ENCODE measurements around the gene ZNF532. TPM values are rescaled to one million over a fixed set of nuclear protein-coding genes. Genes with fewer than 3 reads are reported as not detected.
"Not testable (repeated sequence)": the region's sequence is repeated elsewhere in the genome, so short reads cannot be mapped to it uniquely, and the experiment has no call there.

ZNF532 gene
- total and polyA plus RNA-seq, 3 experiments from 2014 or later: 0.70 to 6.3 (median 6.1) TPM

DNA sequence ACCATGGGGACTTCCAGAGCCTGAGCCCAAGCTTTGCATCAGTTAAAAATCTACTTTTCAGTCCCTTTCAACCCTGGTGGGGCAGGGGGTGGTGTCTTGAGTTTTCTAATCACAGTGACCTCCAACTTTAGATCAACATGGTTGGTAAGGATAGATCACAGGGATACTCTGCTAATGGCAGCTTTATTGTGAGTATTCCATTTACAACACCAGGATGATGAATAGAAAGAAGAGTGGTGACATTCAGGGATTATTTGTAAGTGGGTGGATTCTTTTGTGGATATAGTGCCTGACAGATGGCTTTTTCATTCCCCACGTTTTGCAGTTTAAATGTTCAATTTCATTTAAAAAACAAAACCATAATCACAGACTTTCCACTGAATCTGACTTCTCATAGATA, 51.3 kb downstream of the ZNF532 start:
- peaks cover 0 to 15% (median 3%) of the 10 kb centered on the region in 3 donors for H3K4me1 Mint-ChIP-seq
- Histone ChIP-seq H3K4me3 (ENCODE audit: low read length) (no peak overlapping the region), H3K9me3 (ENCODE audit: low read length) (no peaks in the 10 kb centered on the region), H3K27me3 (ENCODE audit: insufficient read depth, low read length, poor library complexity, severe bottlenecking) (no peaks in the 10 kb centered on the region), H3K4me1 (ENCODE audit: insufficient read depth, low read length) (no peaks in the 10 kb centered on the region), H3K27ac (ENCODE audit: low read depth, low read length) (no peak overlapping the region), H3K36me3 (ENCODE audit: insufficient read depth, low read length) (no peaks in the 10 kb centered on the region)
- peaks cover 0 to 14% (median 0%) of the 10 kb centered on the region in 3 donors for H3K36me3 Mint-ChIP-seq
- CTCF ChIA-PET: no interaction called here
- POLR2A ChIA-PET: no interaction called here
- H3K9me3 Mint-ChIP-seq: no peaks in the 10 kb centered on the region
- H3K4me3 Mint-ChIP-seq: no peak overlapping the region
- no peak overlapping the region for H3K27ac Mint-ChIP-seq
- no peak for DNase-seq
- H3K27me3 Mint-ChIP-seq: peaks cover 9 to 13% of the 10 kb centered on the region in 2 donors

DNA sequence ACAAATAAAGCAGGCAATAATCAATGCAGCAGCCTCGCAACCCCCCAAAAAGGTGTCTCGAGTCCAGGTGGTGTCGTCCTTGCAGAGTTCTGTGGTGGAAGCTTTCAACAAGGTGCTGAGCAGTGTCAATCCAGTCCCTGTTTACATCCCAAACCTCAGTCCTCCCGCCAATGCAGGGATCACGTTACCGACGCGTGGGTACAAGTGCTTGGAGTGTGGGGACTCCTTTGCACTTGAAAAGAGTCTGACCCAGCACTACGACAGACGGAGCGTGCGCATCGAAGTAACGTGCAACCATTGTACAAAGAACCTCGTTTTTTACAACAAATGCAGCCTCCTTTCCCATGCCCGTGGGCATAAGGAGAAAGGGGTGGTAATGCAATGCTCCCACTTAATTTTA, 55.3 kb downstream of the ZNF532 start:
- POLR2A ChIA-PET; H3K36me3 ChIP-seq (ENCODE audit: insufficient read depth, low read length); H3K4me3 ChIP-seq (ENCODE audit: low read length); CTCF ChIA-PET; H3K4me3 Mint-ChIP-seq; DNase-seq; H3K4me1 Mint-ChIP-seq; H3K9me3 ChIP-seq (ENCODE audit: low read length); H3K9me3 Mint-ChIP-seq; H3K27me3 ChIP-seq (ENCODE audit: insufficient read depth, low read length, poor library complexity, severe bottlenecking); H3K4me1 ChIP-seq (ENCODE audit: insufficient read depth, low read length); H3K27ac Mint-ChIP-seq; H3K27ac ChIP-seq (ENCODE audit: low read depth, low read length): not testable (repeated sequence)
- Mint-ChIP-seq H3K27me3 (peaks cover 6 to 14% of the 10 kb centered on the region in 2 donors), H3K36me3 (peaks cover 0 to 15% (median 0%) of the 10 kb centered on the region in 3 donors)

DNA sequence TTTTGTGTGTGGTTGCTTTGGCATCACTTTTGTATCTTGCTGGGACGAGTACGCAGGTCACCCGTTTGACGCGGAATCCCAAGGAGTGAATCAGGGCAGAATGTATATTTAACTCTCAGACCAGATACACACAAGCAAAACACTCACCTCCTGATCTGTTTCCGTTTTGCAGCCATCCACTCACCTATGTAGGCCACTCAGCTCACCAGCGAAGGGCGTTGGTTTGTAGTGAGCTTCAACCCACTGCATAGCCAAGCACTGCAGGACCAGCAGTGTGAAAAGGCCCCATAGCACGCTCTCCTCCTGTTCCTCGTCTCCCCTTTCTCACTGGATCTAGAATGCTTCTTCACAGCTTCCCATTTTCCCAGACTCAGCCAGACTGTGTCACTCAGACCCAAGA, 58.3 kb downstream of the ZNF532 start:
- Mint-ChIP-seq H3K36me3 (peaks cover 0 to 9% (median 1%) of the 10 kb centered on the region in 3 donors), H3K9me3 (peaks cover 0 to 8% (median 2%) of the 10 kb centered on the region in 5 donors), H3K27me3 (peaks cover 3 to 8% of the 10 kb centered on the region in 2 donors), H3K4me3 (no peak overlapping the region), H3K4me1 (no peaks in the 10 kb centered on the region), H3K27ac (no peak overlapping the region)
- Histone ChIP-seq H3K27me3 (ENCODE audit: insufficient read depth, low read length, poor library complexity, severe bottlenecking) (no peaks in the 10 kb centered on the region), H3K4me3 (ENCODE audit: low read length) (no peak overlapping the region), H3K9me3 (ENCODE audit: low read length) (no peaks in the 10 kb centered on the region), H3K4me1 (ENCODE audit: insufficient read depth, low read length) (no peaks in the 10 kb centered on the region), H3K27ac (ENCODE audit: low read depth, low read length) (no peak overlapping the region), H3K36me3 (ENCODE audit: insufficient read depth, low read length) (no peaks in the 10 kb centered on the region)
- ChIA-PET POLR2A (no interaction called here), CTCF (no interaction called here)
- no peak for DNase-seq

DNA sequence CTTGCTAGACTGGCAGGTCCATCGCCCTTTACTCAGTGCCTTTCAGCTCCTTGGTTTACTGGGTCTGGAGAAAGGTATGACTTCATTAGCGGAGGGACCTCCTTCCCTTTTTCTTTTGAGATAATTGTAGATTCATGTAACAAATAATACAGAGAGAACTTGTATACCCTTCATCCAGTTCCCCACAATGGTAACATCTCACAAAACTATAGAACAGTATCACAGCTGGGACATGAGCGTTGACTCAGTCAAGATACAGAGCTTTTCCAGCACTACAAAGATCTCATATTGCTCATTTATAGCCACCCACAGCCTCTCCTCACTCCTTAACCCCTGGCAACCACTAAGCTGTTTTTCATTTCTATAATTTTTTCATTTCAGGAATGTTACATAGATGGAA, 59.8 kb downstream of the ZNF532 start:
- H3K4me1 Mint-ChIP-seq: no peaks in the 10 kb centered on the region
- no peak overlapping the region for H3K4me3 ChIP-seq (ENCODE audit: low read length)
- H3K27ac ChIP-seq (ENCODE audit: low read depth, low read length): no peak overlapping the region
- H3K4me3 Mint-ChIP-seq: no peak overlapping the region
- CTCF ChIA-PET: no interaction called here
- H3K36me3 ChIP-seq (ENCODE audit: insufficient read depth, low read length): no peaks in the 10 kb centered on the region
- H3K4me1 ChIP-seq (ENCODE audit: insufficient read depth, low read length): no peaks in the 10 kb centered on the region
- no peak for DNase-seq
- no peaks in the 10 kb centered on the region for H3K9me3 ChIP-seq (ENCODE audit: low read length)
- H3K9me3 Mint-ChIP-seq: peaks cover 0 to 8% (median 2%) of the 10 kb centered on the region in 5 donors
- H3K27me3 ChIP-seq (ENCODE audit: insufficient read depth, low read length, poor library complexity, severe bottlenecking): no peaks in the 10 kb centered on the region
- no peak overlapping the region for H3K27ac Mint-ChIP-seq
- POLR2A ChIA-PET: no interaction called here
- H3K27me3 Mint-ChIP-seq: peaks cover 5 to 17% of the 10 kb centered on the region in 2 donors
- H3K36me3 Mint-ChIP-seq: peaks cover 0 to 2% (median 1%) of the 10 kb centered on the region in 3 donors

DNA sequence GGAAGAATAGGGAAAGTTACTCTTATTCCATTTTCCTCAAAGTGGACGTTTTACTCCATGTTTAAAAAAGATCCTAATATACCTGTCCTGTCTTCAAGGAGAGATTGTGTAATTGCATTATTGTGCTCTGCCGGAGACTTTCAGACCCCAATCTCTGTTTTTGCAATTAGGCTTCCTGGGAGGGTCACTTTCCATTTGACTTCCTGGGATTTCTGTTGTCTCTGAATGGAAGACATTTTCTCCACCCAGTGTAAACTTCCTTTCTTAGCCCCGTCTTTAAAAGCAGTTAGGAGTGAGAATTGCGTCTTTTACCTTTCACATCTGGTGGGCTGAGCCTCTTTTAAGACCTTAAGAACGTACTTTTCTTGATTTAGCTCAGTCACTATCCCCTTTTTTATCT, 63.0 kb downstream of the ZNF532 start:
- no peak overlapping the region for H3K4me3 ChIP-seq (ENCODE audit: low read length)
- no peaks in the 10 kb centered on the region for H3K27me3 ChIP-seq (ENCODE audit: insufficient read depth, low read length, poor library complexity, severe bottlenecking)
- no peak overlapping the region for H3K27ac ChIP-seq (ENCODE audit: low read depth, low read length)
- ChIA-PET CTCF (no interaction called here), POLR2A (no interaction called here)
- peaks cover 2 to 24% of the 10 kb centered on the region in 2 donors for H3K27me3 Mint-ChIP-seq
- H3K9me3 ChIP-seq (ENCODE audit: low read length): no peaks in the 10 kb centered on the region
- no peaks in the 10 kb centered on the region for H3K4me1 Mint-ChIP-seq
- H3K9me3 Mint-ChIP-seq: peaks cover 0 to 8% (median 2%) of the 10 kb centered on the region in 5 donors
- no peaks in the 10 kb centered on the region for H3K36me3 ChIP-seq (ENCODE audit: insufficient read depth, low read length)
- no peak overlapping the region for H3K4me3 Mint-ChIP-seq
- no peaks in the 10 kb centered on the region for H3K4me1 ChIP-seq (ENCODE audit: insufficient read depth, low read length)
- H3K27ac Mint-ChIP-seq: no peak overlapping the region
- H3K36me3 Mint-ChIP-seq: peaks cover 0 to 1% (median 1%) of the 10 kb centered on the region in 3 donors
- DNase-seq: no peak

DNA sequence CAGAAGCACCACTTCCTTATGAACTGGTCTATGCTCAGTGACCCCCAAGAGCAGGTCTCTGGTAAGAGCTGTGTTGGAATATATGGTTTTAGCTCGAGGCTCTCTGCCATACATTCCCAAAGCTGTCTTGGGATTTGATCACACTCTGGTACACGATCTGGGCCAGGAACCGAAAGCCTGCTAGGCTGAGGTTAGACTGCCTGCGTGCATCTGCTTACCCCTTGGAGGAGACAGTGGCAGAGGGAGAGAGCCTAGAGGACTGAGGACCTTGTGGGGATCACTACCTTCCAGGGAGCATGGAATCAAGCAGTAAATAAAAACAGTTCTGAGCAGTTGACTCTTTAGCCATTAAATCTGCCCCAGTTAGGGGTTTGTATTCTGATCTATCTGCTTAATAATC, 63.7 kb downstream of the ZNF532 start:
- Histone ChIP-seq H3K4me1 (ENCODE audit: insufficient read depth, low read length) (no peaks in the 10 kb centered on the region), H3K36me3 (ENCODE audit: insufficient read depth, low read length) (no peaks in the 10 kb centered on the region), H3K27ac (ENCODE audit: low read depth, low read length) (no peak overlapping the region), H3K4me3 (ENCODE audit: low read length) (no peak overlapping the region), H3K9me3 (ENCODE audit: low read length) (no peaks in the 10 kb centered on the region), H3K27me3 (ENCODE audit: insufficient read depth, low read length, poor library complexity, severe bottlenecking) (no peaks in the 10 kb centered on the region)
- ChIA-PET POLR2A (no interaction called here), CTCF (no interaction called here)
- Mint-ChIP-seq H3K4me1 (no peaks in the 10 kb centered on the region), H3K36me3 (peaks cover 0 to 1% (median 0%) of the 10 kb centered on the region in 3 donors), H3K9me3 (peaks cover 0 to 8% (median 2%) of the 10 kb centered on the region in 5 donors), H3K4me3 (no peak overlapping the region), H3K27me3 (peaks cover 2 to 24% of the 10 kb centered on the region in 2 donors), H3K27ac (peak overlapping the region in 1 of 8 donors; percentile 51)
- no peak for DNase-seq

DNA sequence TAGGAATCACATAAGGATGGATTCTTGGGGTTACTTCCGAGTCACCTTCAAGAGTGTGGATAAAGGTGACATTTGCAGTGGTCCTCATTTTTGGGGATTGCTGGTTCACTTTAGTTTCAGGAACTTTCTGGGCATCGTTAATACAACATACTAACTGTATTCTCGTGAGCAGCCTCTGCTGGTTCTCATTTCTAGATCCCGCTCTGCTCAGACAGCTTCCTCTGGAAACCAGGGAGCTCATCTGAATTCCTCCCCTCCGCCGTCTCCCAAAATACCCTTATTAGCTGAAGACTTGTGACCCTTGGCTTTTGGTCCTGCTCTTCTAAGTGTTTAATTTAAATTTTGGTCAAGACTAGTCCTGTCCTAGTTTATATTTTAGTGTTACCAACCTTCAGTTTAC, 64.5 kb downstream of the ZNF532 start:
- Histone ChIP-seq H3K9me3 (ENCODE audit: low read length) (no peaks in the 10 kb centered on the region), H3K4me1 (ENCODE audit: insufficient read depth, low read length) (no peaks in the 10 kb centered on the region), H3K27ac (ENCODE audit: low read depth, low read length) (no peak overlapping the region), H3K4me3 (ENCODE audit: low read length) (no peak overlapping the region), H3K36me3 (ENCODE audit: insufficient read depth, low read length) (no peaks in the 10 kb centered on the region), H3K27me3 (ENCODE audit: insufficient read depth, low read length, poor library complexity, severe bottlenecking) (no peaks in the 10 kb centered on the region)
- DNase-seq: no peak
- ChIA-PET POLR2A (no interaction called here), CTCF (no interaction called here)
- H3K27me3 Mint-ChIP-seq: peaks cover 2 to 24% of the 10 kb centered on the region in 2 donors
- peaks cover 0 to 7% (median 2%) of the 10 kb centered on the region in 5 donors for H3K9me3 Mint-ChIP-seq
- H3K4me3 Mint-ChIP-seq: no peak overlapping the region
- no peaks in the 10 kb centered on the region for H3K4me1 Mint-ChIP-seq
- H3K36me3 Mint-ChIP-seq: peaks cover 0 to 1% (median 0%) of the 10 kb centered on the region in 3 donors
- no peak overlapping the region for H3K27ac Mint-ChIP-seq

DNA sequence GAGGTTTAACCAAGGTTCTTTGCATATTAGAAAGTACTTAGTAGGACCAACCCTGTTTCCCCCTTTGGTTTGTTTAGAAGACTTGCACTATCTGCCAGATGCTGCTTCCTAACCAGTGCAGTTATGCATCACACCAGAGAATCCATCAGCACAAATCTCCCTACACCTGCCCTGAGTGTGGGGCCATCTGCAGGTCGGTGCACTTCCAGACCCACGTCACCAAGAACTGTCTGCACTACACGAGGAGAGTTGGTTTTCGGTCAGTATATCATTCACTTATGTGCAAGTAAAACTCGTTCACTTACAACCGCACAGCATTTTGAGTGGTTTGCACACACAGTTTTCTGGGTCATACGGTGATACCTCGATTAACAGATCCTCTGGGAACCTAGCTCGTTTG, 69.7 kb downstream of the ZNF532 start:
- no peak for DNase-seq
- Mint-ChIP-seq H3K4me1 (no peaks in the 10 kb centered on the region), H3K36me3 (peaks cover 0 to 2% (median 0%) of the 10 kb centered on the region in 3 donors), H3K27ac (no peak overlapping the region), H3K4me3 (no peak overlapping the region), H3K27me3 (peaks cover 5 to 15% of the 10 kb centered on the region in 2 donors), H3K9me3 (no peaks in the 10 kb centered on the region)
- H3K27ac ChIP-seq (ENCODE audit: low read depth, low read length): no peak overlapping the region
- ChIA-PET POLR2A (no interaction called here), CTCF (no interaction called here)
- no peaks in the 10 kb centered on the region for H3K36me3 ChIP-seq (ENCODE audit: insufficient read depth, low read length)
- no peak overlapping the region for H3K4me3 ChIP-seq (ENCODE audit: low read length)
- no peaks in the 10 kb centered on the region for H3K4me1 ChIP-seq (ENCODE audit: insufficient read depth, low read length)
- no peaks in the 10 kb centered on the region for H3K27me3 ChIP-seq (ENCODE audit: insufficient read depth, low read length, poor library complexity, severe bottlenecking)
- H3K9me3 ChIP-seq (ENCODE audit: low read length): no peaks in the 10 kb centered on the region
